ENCODE measurements around the gene NTRK3. TPM values are rescaled to one million over a fixed set of nuclear protein-coding genes. Genes with fewer than 3 reads are reported as not detected.

The NTRK3 gene
- total RNA-seq, 2 experiments from 2014 or later, result not detected

GRCh38 chr15:88221836-88222235 lies 34.7 kb downstream of the NTRK3 start:
- Mint-ChIP-seq H3K27me3 (peaks cover 1% of the 10 kb centered on the region), H3K4me3 (no peak overlapping the region), H3K27ac (no peak overlapping the region), H3K36me3 (ENCODE audit: low read depth) (no peaks in the 10 kb centered on the region), H3K4me1 (ENCODE audit: low read depth) (no peaks in the 10 kb centered on the region), H3K9me3 (no peaks in the 10 kb centered on the region)
- TF ChIP-seq, protein P1, sequence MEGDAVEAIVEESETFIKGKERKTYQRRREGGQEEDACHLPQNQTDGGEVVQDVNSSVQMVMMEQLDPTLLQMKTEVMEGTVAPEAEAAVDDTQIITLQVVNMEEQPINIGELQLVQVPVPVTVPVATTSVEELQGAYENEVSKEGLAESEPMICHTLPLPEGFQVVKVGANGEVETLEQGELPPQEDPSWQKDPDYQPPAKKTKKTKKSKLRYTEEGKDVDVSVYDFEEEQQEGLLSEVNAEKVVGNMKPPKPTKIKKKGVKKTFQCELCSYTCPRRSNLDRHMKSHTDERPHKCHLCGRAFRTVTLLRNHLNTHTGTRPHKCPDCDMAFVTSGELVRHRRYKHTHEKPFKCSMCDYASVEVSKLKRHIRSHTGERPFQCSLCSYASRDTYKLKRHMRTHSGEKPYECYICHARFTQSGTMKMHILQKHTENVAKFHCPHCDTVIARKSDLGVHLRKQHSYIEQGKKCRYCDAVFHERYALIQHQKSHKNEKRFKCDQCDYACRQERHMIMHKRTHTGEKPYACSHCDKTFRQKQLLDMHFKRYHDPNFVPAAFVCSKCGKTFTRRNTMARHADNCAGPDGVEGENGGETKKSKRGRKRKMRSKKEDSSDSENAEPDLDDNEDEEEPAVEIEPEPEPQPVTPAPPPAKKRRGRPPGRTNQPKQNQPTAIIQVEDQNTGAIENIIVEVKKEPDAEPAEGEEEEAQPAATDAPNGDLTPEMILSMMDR (IDR thresholded peaks at IDR 0.05), result no peak
- ChIA-PET CTCF (interaction anchor here (1.1 to 1.8 kb wide), 2 partner anchors 23 to 26 kb away, joined by 3 to 7 read pairs; no protein-coding TSS in a partner anchor), POLR2A (no interaction called here)
- intact Hi-C loops (cut with micrococcal nuclease), result no loop called here
- no peak for ATAC-seq
- no peak for DNase-seq

DNA sequence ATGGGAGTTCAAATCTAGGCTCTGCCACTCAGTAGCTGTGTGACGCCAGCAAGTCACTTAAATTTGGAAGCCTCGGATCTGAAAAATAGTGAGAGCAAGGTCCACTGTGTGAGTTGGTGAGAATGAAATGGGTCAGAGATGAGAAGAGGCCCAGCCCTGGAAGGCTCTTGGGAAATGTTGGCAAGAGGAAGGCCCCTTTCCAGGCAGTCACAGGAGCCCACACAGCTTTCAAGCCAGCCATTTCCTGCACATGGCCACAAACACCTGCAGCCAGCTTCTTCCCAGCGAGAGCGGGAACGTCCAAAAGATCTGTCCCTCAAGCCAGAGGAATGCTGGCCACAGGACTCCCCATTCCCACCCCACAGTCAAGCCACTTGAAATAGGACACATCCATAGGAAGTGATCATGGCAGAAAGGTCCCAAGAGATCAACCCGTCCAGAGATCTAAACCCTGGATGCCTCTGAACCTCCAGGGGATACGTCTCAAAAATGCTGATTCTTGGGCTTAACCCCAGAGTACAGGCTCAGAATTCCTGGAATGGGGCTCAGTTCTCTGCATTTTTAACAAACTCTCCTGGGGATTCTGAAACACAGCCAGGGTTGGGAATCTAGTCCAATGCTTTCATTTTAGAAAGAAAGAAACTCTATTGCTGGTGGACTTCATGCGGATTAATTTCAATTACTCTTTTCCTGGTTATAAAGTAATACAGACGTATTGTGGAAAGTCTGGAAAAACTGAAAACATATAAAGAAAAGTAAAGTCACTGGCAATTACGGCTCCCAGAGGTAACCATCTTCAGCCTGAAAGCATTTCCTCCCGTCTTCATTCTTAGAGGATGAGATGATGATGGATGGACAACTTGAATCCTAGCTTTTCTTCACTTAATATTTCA lies 35.9 kb downstream of the NTRK3 start:
- ChIA-PET CTCF (interaction anchor here (1.1 kb wide), 1 partner anchor 24 kb away, joined by 3 read pairs; no protein-coding TSS in a partner anchor), POLR2A (interaction anchor here (1.6 kb wide), 1 partner anchor 198 kb away, joined by 3 read pairs; no protein-coding TSS in a partner anchor)
- H3K27ac Mint-ChIP-seq, result no peak overlapping the region
- no peaks in the 10 kb centered on the region for H3K9me3 Mint-ChIP-seq
- ATAC-seq (no peak), DNase-seq (no peak)
- TF ChIP-seq, protein P1 (IDR thresholded peaks at IDR 0.05), result no peak
- H3K4me1 Mint-ChIP-seq (ENCODE audit: low read depth), result no peaks in the 10 kb centered on the region
- no peaks in the 10 kb centered on the region for H3K36me3 Mint-ChIP-seq (ENCODE audit: low read depth)
- peaks cover 1% of the 10 kb centered on the region for H3K27me3 Mint-ChIP-seq
- H3K4me3 Mint-ChIP-seq, result no peak overlapping the region
- intact Hi-C loops (cut with micrococcal nuclease), result no loop called here

DNA sequence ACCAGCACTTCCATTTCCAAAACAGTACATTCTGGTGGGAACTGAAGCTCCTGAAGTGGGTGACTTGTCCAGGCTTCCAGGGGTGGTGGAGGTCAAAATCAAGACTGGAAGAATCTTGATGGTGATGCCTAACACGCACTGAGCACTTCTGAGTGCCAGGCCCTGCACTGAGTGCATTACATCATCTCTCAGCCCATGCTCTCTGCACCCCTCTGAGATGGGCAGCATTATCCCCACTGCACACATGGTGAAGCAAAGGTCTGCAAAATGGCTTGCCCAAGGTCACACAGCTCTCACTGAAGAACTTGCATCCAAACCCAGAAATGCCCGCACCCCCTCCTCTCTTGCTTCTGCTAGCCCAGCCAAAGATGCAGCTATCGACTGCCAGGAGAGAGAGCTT lies 36.9 kb downstream of the NTRK3 start:
- DNase-seq (no peak), ATAC-seq (no peak)
- H3K27me3 Mint-ChIP-seq, result peaks cover 1% of the 10 kb centered on the region
- ChIA-PET POLR2A (interaction anchor here (1.6 kb wide), 1 partner anchor 197 kb away, joined by 3 read pairs; no protein-coding TSS in a partner anchor), CTCF (no interaction called here)
- no peaks in the 10 kb centered on the region for H3K4me1 Mint-ChIP-seq (ENCODE audit: low read depth)
- no peaks in the 10 kb centered on the region for H3K36me3 Mint-ChIP-seq (ENCODE audit: low read depth)
- H3K27ac Mint-ChIP-seq, result no peak overlapping the region
- TF ChIP-seq, protein P1 (IDR thresholded peaks at IDR 0.05), result no peak
- H3K9me3 Mint-ChIP-seq, result no peaks in the 10 kb centered on the region
- no peak overlapping the region for H3K4me3 Mint-ChIP-seq
- intact Hi-C loops (cut with micrococcal nuclease), result no loop called here

GRCh38 chr15:88218557-88219221 lies 37.9 kb downstream of the NTRK3 start:
- no peak overlapping the region for H3K4me3 Mint-ChIP-seq
- ChIA-PET POLR2A (no interaction called here), CTCF (no interaction called here)
- peaks cover 1% of the 10 kb centered on the region for H3K27me3 Mint-ChIP-seq
- H3K27ac Mint-ChIP-seq, result no peak overlapping the region
- DNase-seq (no peak), ATAC-seq (no peak)
- TF ChIP-seq, protein P1 (IDR thresholded peaks at IDR 0.05), result no peak
- no peaks in the 10 kb centered on the region for H3K4me1 Mint-ChIP-seq (ENCODE audit: low read depth)
- no peaks in the 10 kb centered on the region for H3K36me3 Mint-ChIP-seq (ENCODE audit: low read depth)
- intact Hi-C loops (cut with micrococcal nuclease), result no loop called here
- H3K9me3 Mint-ChIP-seq, result no peaks in the 10 kb centered on the region
